Measurements from ENCODE around the gene IZUMO4. TPM values are rescaled to one million over a fixed set of nuclear protein-coding genes. Genes with fewer than 3 reads are reported as not detected.

The IZUMO4 gene
- total and polyA plus RNA-seq, 2 donors (not counting 1 experiment from before 2014, with no cell fraction given), result 34.8 to 93.9 TPM

DNA sequence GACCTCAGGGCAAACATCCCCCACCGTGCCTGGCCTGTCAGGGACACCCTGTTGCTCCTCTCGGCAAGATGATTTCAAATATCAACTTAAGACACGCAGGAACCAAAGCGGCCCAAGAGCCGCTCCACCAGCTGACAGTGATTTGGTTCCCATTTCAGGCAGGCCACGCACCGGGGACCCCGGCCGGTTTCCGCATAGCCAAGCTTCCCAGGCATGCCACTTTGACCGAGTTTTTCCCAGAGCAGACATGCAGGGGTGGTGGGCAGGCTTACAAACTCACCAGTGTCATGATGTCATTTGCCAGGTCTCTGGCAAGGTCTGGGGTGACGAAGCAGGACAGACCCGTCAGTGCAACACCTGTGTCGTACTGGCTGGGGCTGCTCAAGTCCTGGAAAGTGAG, 35.5 kb downstream of the IZUMO4 start:
- Mint-ChIP-seq H3K27ac (no peak overlapping the region), H3K9me3 (ENCODE audit: insufficient read depth) (no peaks in the 10 kb centered on the region), H3K4me3 (no peak overlapping the region), H3K27me3 (no peaks in the 10 kb centered on the region), H3K4me1 (no peaks in the 10 kb centered on the region)
- Histone ChIP-seq H3K27me3 (replicated peaks in 1 of 4; ENCODE audit: control extremely low read depth in 1 of 4, control insufficient read depth in 3 of 4, insufficient read depth in 4 of 4, low read length in 3 of 4) (no peaks in the 10 kb centered on the region), H3K4me3 (ENCODE audit: control extremely low read depth in 1 of 5, extremely low read depth in 1 of 5, insufficient read depth in 1 of 5, low read depth in 2 of 5, low read length in 4 of 5) (no peak overlapping the region), H3K9me3 (ENCODE audit: control extremely low read depth in 1 of 3, control insufficient read depth in 2 of 3, insufficient read depth in 1 of 3, low read length in 2 of 3) (no peaks in the 10 kb centered on the region), H3K4me2 (replicated peaks; ENCODE audit: low read depth, low read length, poor library complexity, severe bottlenecking) (no peak overlapping the region), H3K9ac (ENCODE audit: low read length) (no peak overlapping the region), H2AFZ (ENCODE audit: insufficient read depth, low read depth, low read length, poor library complexity, severe bottlenecking) (no peak overlapping the region), H3K36me3 (replicated peaks in 1 of 2; ENCODE audit: control extremely low read depth in 1 of 2, control insufficient read depth in 1 of 2, extremely low read depth in 1 of 2, insufficient read depth in 2 of 2, low read length in 1 of 2) (peaks cover 0 to 57% of the 10 kb centered on the region in 2 experiments), H3K79me2 (ENCODE audit: control insufficient read depth, insufficient read depth, low read length) (peaks cover 63% of the 10 kb centered on the region), H4K20me1 (ENCODE audit: control insufficient read depth, insufficient read depth, low read length, poor library complexity, severe bottlenecking) (peaks cover 60% of the 10 kb centered on the region), H3K4me1 (ENCODE audit: control insufficient read depth in 2 of 2, insufficient read depth in 2 of 2, low read length in 2 of 2) (no peaks in the 10 kb centered on the region), H3K27ac (ENCODE audit: low read length in 2 of 2) (no peak overlapping the region)
- CTCF ChIA-PET, result interaction anchor here (0.6 to 1.0 kb wide), 3 partner anchors 21 to 260 kb away, joined by 3 to 4 read pairs (median 3); no protein-coding TSS in a partner anchor
- DNase-seq, result no peak
- ATAC-seq (ENCODE audit: low read depth), result no peak
- intact Hi-C loops (cut with micrococcal nuclease), result no loop called here
- POLR2A ChIA-PET, result no interaction called here
- over 99% methylated on average over 14 of the region's 14 CpGs for WGBS (ENCODE audit: insufficient coverage)
- TF ChIP-seq, protein P1, sequence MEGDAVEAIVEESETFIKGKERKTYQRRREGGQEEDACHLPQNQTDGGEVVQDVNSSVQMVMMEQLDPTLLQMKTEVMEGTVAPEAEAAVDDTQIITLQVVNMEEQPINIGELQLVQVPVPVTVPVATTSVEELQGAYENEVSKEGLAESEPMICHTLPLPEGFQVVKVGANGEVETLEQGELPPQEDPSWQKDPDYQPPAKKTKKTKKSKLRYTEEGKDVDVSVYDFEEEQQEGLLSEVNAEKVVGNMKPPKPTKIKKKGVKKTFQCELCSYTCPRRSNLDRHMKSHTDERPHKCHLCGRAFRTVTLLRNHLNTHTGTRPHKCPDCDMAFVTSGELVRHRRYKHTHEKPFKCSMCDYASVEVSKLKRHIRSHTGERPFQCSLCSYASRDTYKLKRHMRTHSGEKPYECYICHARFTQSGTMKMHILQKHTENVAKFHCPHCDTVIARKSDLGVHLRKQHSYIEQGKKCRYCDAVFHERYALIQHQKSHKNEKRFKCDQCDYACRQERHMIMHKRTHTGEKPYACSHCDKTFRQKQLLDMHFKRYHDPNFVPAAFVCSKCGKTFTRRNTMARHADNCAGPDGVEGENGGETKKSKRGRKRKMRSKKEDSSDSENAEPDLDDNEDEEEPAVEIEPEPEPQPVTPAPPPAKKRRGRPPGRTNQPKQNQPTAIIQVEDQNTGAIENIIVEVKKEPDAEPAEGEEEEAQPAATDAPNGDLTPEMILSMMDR (IDR thresholded peaks at IDR 0.05), result no peak
- no peak for TF ChIP-seq EZH2 (IDR thresholded peaks at IDR 0.05; ENCODE audit: borderline replicate concordance, insufficient read depth, low read depth, low read length, poor library complexity, severe bottlenecking)

DNA sequence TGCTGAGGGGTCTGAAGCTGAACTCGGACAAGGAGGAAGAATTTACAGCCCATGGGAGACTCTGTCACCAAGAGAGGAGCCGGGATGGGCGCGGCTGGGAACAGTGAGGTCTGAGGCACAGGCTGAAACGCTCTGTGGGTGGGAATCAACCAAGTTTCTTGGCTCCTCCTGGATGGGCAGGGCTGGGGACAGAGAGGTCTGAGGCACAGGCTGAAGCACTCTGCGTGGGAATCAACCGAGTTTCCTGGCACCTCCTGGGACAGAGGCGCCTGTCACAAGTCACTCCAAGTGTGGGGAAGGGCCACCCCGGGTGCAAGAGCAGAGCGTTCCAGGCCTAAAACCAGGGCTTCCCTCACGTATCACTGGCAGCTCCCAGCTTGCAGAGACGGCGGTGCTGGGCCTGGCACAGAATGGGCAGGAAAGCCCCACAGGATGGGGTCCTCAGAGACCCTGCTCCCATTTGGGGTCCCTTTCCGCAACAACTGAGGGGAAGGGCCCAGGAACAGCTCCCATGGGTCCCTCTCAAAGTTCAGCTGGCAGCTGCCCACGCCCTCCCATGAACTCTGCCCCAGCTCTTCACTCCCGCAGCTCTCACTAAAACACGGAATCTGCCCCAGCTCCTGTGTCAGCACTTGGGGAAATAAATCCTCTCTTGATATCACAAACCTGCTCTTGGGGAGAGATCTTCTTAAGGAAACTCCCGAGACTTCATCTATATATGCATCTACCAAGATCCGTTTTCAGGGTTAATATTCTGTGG, 36.2 kb downstream of the IZUMO4 start:
- H3K4me2 ChIP-seq (replicated peaks; ENCODE audit: low read depth, low read length, poor library complexity, severe bottlenecking), result no peak overlapping the region
- 98% methylated on average over 15 of the region's 19 CpGs for WGBS (ENCODE audit: insufficient coverage)
- no peaks in the 10 kb centered on the region for H3K4me1 Mint-ChIP-seq
- DNase-seq, result no peak
- peaks cover 0 to 56% of the 10 kb centered on the region in 2 experiments for H3K36me3 ChIP-seq (replicated peaks in 1 of 2; ENCODE audit: control extremely low read depth in 1 of 2, control insufficient read depth in 1 of 2, extremely low read depth in 1 of 2, insufficient read depth in 2 of 2, low read length in 1 of 2)
- H3K9ac ChIP-seq (ENCODE audit: low read length), result no peak overlapping the region
- H3K4me3 Mint-ChIP-seq, result no peak overlapping the region
- no peaks in the 10 kb centered on the region for H3K27me3 ChIP-seq (replicated peaks in 1 of 4; ENCODE audit: control extremely low read depth in 1 of 4, control insufficient read depth in 3 of 4, insufficient read depth in 4 of 4, low read length in 3 of 4)
- H3K4me1 ChIP-seq (ENCODE audit: control insufficient read depth in 2 of 2, insufficient read depth in 2 of 2, low read length in 2 of 2), result no peaks in the 10 kb centered on the region
- H3K79me2 ChIP-seq (ENCODE audit: control insufficient read depth, insufficient read depth, low read length), result peaks cover 70% of the 10 kb centered on the region
- CTCF ChIA-PET, result no interaction called here
- no peak for ATAC-seq (ENCODE audit: low read depth)
- H3K27ac Mint-ChIP-seq, result no peak overlapping the region
- H4K20me1 ChIP-seq (ENCODE audit: control insufficient read depth, insufficient read depth, low read length, poor library complexity, severe bottlenecking), result peaks cover 61% of the 10 kb centered on the region
- POLR2A ChIA-PET, result no interaction called here
- H3K27ac ChIP-seq (ENCODE audit: low read length in 2 of 2), result no peak overlapping the region
- no peak overlapping the region for H3K4me3 ChIP-seq (ENCODE audit: control extremely low read depth in 1 of 5, extremely low read depth in 1 of 5, insufficient read depth in 1 of 5, low read depth in 2 of 5, low read length in 4 of 5)
- no peaks in the 10 kb centered on the region for H3K9me3 ChIP-seq (ENCODE audit: control extremely low read depth in 1 of 3, control insufficient read depth in 2 of 3, insufficient read depth in 1 of 3, low read length in 2 of 3)
- no peaks in the 10 kb centered on the region for H3K9me3 Mint-ChIP-seq (ENCODE audit: insufficient read depth)
- H3K27me3 Mint-ChIP-seq, result no peaks in the 10 kb centered on the region
- intact Hi-C loops (cut with micrococcal nuclease), result no loop called here
- no peak overlapping the region for H2AFZ ChIP-seq (ENCODE audit: insufficient read depth, low read depth, low read length, poor library complexity, severe bottlenecking)
- TF ChIP-seq EZH2 (IDR thresholded peaks at IDR 0.05; ENCODE audit: borderline replicate concordance, insufficient read depth, low read depth, low read length, poor library complexity, severe bottlenecking), result no peak
- TF ChIP-seq, protein P1 (IDR thresholded peaks at IDR 0.05), result no peak

Measured in B cell (primary cell).